ENCODE results near the gene GOLPH3L.

DNA sequence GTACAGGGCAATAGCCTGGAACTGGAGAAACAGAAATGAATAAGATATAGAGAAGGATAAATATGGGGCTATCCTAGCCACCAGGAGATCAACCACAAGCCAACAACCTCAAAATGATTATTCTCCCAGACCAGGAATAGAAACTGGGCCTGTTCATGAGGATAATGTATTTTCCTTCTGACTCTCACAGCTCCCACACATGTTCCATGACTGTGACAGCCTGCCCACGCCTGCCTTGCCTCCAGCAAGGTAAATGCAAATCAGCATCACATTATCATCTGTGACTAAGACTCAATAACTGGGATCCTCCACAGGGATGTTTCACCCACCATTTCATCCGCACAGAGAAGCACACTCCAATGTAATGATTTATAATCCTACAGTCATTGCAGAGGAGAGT, 70.8 kb downstream of the GOLPH3L start:
- TF ChIP-seq POLR2A (IDR thresholded peaks at IDR 0.05; ENCODE audit: low read length) = no peak
- TF ChIP-seq JUNB (IDR thresholded peaks at IDR 0.05) = no peak
- TF ChIP-seq, protein P1, sequence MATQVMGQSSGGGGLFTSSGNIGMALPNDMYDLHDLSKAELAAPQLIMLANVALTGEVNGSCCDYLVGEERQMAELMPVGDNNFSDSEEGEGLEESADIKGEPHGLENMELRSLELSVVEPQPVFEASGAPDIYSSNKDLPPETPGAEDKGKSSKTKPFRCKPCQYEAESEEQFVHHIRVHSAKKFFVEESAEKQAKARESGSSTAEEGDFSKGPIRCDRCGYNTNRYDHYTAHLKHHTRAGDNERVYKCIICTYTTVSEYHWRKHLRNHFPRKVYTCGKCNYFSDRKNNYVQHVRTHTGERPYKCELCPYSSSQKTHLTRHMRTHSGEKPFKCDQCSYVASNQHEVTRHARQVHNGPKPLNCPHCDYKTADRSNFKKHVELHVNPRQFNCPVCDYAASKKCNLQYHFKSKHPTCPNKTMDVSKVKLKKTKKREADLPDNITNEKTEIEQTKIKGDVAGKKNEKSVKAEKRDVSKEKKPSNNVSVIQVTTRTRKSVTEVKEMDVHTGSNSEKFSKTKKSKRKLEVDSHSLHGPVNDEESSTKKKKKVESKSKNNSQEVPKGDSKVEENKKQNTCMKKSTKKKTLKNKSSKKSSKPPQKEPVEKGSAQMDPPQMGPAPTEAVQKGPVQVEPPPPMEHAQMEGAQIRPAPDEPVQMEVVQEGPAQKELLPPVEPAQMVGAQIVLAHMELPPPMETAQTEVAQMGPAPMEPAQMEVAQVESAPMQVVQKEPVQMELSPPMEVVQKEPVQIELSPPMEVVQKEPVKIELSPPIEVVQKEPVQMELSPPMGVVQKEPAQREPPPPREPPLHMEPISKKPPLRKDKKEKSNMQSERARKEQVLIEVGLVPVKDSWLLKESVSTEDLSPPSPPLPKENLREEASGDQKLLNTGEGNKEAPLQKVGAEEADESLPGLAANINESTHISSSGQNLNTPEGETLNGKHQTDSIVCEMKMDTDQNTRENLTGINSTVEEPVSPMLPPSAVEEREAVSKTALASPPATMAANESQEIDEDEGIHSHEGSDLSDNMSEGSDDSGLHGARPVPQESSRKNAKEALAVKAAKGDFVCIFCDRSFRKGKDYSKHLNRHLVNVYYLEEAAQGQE (IDR thresholded peaks at IDR 0.05) = no peak
- TF ChIP-seq RCOR1 (IDR thresholded peaks at IDR 0.05; ENCODE audit: low read depth, low read length) = no peak
- TF ChIP-seq, protein P2, sequence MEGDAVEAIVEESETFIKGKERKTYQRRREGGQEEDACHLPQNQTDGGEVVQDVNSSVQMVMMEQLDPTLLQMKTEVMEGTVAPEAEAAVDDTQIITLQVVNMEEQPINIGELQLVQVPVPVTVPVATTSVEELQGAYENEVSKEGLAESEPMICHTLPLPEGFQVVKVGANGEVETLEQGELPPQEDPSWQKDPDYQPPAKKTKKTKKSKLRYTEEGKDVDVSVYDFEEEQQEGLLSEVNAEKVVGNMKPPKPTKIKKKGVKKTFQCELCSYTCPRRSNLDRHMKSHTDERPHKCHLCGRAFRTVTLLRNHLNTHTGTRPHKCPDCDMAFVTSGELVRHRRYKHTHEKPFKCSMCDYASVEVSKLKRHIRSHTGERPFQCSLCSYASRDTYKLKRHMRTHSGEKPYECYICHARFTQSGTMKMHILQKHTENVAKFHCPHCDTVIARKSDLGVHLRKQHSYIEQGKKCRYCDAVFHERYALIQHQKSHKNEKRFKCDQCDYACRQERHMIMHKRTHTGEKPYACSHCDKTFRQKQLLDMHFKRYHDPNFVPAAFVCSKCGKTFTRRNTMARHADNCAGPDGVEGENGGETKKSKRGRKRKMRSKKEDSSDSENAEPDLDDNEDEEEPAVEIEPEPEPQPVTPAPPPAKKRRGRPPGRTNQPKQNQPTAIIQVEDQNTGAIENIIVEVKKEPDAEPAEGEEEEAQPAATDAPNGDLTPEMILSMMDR (IDR thresholded peaks at IDR 0.05) = no peak
- no peak for TF ChIP-seq EP300 (IDR thresholded peaks at IDR 0.05)
- TF ChIP-seq, protein P3, sequence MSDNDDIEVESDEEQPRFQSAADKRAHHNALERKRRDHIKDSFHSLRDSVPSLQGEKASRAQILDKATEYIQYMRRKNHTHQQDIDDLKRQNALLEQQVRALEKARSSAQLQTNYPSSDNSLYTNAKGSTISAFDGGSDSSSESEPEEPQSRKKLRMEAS (IDR thresholded peaks at IDR 0.05) = no peak
- TF ChIP-seq RFX5 (IDR thresholded peaks at IDR 0.05) = no peak

All from A549 (cell line).